ENCODE data around the gene NSG1. TPM values are rescaled to one million over a fixed set of nuclear protein-coding genes. Genes with fewer than 3 reads are reported as not detected.

The NSG1 gene
- polyA plus RNA-seq, 2 of the 4 experiments (the other 2 are of a cell fraction) = 0.26 to 0.34 TPM

DNA sequence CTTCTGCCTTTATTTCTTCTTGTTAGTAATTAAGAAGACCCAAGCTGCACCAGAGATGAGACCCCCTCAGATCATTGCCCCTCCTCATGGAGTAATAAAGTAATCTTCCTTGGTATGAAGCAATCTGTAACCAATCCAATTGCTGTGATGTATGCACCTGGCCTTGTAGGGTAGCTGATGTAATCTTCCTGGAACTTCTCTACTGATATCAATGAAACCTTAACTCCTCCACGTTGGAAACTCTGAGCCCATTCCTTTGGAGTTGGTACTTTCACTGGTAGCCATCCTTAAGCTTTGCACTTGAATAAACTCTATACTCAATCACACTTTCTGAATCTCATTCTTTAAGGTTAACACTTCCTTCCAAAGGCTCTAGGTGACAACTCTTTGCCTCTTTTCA, 31.6 kb upstream of the NSG1 start:
- Histone ChIP-seq H3K27ac (no peak overlapping the region), H3K4me1 (no peaks in the 10 kb centered on the region), H3K9me3 (no peaks in the 10 kb centered on the region), H3K4me3 (no peak overlapping the region), H3K4me2 (no peak overlapping the region)
- TF ChIP-seq CHD2 (IDR thresholded peaks at IDR 0.05; ENCODE audit: low read length, partially characterized antibody) (no peak), RARB (CRISPR knock-in tag; IDR thresholded peaks at IDR 0.05) (no peak), ZFP36 (IDR thresholded peaks at IDR 0.05; ENCODE audit: borderline replicate concordance, partially characterized antibody) (no peak)
- TF ChIP-seq, protein P1, sequence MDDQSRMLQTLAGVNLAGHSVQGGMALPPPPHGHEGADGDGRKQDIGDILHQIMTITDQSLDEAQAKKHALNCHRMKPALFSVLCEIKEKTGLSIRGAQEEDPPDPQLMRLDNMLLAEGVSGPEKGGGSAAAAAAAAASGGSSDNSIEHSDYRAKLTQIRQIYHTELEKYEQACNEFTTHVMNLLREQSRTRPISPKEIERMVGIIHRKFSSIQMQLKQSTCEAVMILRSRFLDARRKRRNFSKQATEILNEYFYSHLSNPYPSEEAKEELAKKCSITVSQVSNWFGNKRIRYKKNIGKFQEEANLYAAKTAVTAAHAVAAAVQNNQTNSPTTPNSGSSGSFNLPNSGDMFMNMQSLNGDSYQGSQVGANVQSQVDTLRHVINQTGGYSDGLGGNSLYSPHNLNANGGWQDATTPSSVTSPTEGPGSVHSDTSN (IDR thresholded peaks at IDR 0.05) = no peak
- TF ChIP-seq, protein P2, sequence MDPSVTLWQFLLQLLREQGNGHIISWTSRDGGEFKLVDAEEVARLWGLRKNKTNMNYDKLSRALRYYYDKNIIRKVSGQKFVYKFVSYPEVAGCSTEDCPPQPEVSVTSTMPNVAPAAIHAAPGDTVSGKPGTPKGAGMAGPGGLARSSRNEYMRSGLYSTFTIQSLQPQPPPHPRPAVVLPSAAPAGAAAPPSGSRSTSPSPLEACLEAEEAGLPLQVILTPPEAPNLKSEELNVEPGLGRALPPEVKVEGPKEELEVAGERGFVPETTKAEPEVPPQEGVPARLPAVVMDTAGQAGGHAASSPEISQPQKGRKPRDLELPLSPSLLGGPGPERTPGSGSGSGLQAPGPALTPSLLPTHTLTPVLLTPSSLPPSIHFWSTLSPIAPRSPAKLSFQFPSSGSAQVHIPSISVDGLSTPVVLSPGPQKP (IDR thresholded peaks at IDR 0.05; ENCODE audit: low read depth, low read length) = no peak
- DNase-seq (ENCODE audit: low read depth in 1 of 2, low spot score in 1 of 2) (no peak), ATAC-seq (no peak), FAIRE-seq (no peak)
- CTCF ChIA-PET = no interaction called here
- POLR2A ChIA-PET = no interaction called here
- 9% methylated on average over 1 of the region's 1 CpG for WGBS (ENCODE audit: missing lambda C conversion rate)

GRCh38 chr4:4356106-4357041, 30.5 kb upstream of the NSG1 start:
- ChIA-PET CTCF (interaction anchor here (2.0 kb wide), 1 partner anchor 74 kb away, joined by 8 read pairs; no protein-coding TSS in a partner anchor), POLR2A (no interaction called here)
- WGBS (ENCODE audit: missing lambda C conversion rate) = 41% methylated on average over 20 of the region's 26 CpGs
- no peak for TF ChIP-seq JUN (IDR thresholded peaks at IDR 0.05)
- TF ChIP-seq EP300 (IDR thresholded peaks at IDR 0.05) = no peak
- TF ChIP-seq EHF (CRISPR knock-in tag; IDR thresholded peaks at IDR 0.05) = no peak
- no peak for TF ChIP-seq MAZ (IDR thresholded peaks at IDR 0.05; ENCODE audit: borderline replicate concordance, low read depth, low read length)
- TF ChIP-seq HEYL (CRISPR knock-in tag; IDR thresholded peaks at IDR 0.05) = no peak
- no peak for TF ChIP-seq FOXS1 (CRISPR knock-in tag; IDR thresholded peaks at IDR 0.05)
- no peak for TF ChIP-seq TFCP2L1 (CRISPR knock-in tag; IDR thresholded peaks at IDR 0.05)
- TF ChIP-seq POLR2AphosphoS2 (conservative IDR thresholded peaks at IDR 0.05; ENCODE audit: low read length) = no peak
- TF ChIP-seq NPAS2 (CRISPR knock-in tag; IDR thresholded peaks at IDR 0.05; ENCODE audit: borderline replicate concordance) = no peak
- no peak for TF ChIP-seq CBX2 (IDR thresholded peaks at IDR 0.05; ENCODE audit: borderline replicate concordance, low read depth)
- no peak for TF ChIP-seq JUNB (IDR thresholded peaks at IDR 0.05)
- TF ChIP-seq, protein P3, sequence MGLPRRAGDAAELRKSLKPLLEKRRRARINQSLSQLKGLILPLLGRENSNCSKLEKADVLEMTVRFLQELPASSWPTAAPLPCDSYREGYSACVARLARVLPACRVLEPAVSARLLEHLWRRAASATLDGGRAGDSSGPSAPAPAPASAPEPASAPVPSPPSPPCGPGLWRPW (IDR thresholded peaks at IDR 0.05) = no peak
- TF ChIP-seq FOSL2 (IDR thresholded peaks at IDR 0.05) = no peak
- no peak for TF ChIP-seq FOSL2 (CRISPR knock-in tag; IDR thresholded peaks at IDR 0.05)
- TF ChIP-seq HOXA7 (CRISPR knock-in tag; IDR thresholded peaks at IDR 0.05) = no peak
- no peak for TF ChIP-seq FOSB (CRISPR knock-in tag; IDR thresholded peaks at IDR 0.05)
- TF ChIP-seq, protein P4, sequence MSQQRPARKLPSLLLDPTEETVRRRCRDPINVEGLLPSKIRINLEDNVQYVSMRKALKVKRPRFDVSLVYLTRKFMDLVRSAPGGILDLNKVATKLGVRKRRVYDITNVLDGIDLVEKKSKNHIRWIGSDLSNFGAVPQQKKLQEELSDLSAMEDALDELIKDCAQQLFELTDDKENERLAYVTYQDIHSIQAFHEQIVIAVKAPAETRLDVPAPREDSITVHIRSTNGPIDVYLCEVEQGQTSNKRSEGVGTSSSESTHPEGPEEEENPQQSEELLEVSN (IDR thresholded peaks at IDR 0.05; ENCODE audit: borderline replicate concordance, low read depth) = no peak
- Histone ChIP-seq H3K9me3 (no peaks in the 10 kb centered on the region), H3K4me1 (no peaks in the 10 kb centered on the region), H3K27ac (no peak overlapping the region), H3K4me2 (no peak overlapping the region), H3K4me3 (no peak overlapping the region)
- DNase-seq (ENCODE audit: low read depth in 1 of 2, low spot score in 1 of 2) (no peak), ATAC-seq (no peak), FAIRE-seq (no peak)
